Measurements from ENCODE around the gene LAMA5.

Gene LAMA5

GRCh38 chr20:62367136-62367632 is at the start of gene LAMA5:
Gene LAMA5 (minus strand): TSS chr20:62367312. CDS start chr20:62367245, 67 bp downstream.
- no peak for DNase-seq

GRCh38 chr20:62415354-62416111 is 48.4 kb upstream of the LAMA5 start:
- DNase-seq = no peak

- no peak for DNase-seq
Observed at GRCh38 chr20:62413896-62414481, 46.9 kb upstream of the LAMA5 start.

- DNase-seq = no peak
Observed at GRCh38 chr20:62413025-62413570, 46.0 kb upstream of the LAMA5 start.

GRCh38 chr20:62412194-62413024 is 45.3 kb upstream of the LAMA5 start:
- no peak for DNase-seq

- DNase-seq = no peak
Observed at GRCh38 chr20:62411479-62412193, 44.5 kb upstream of the LAMA5 start.

- DNase-seq = no peak
Observed at GRCh38 chr20:62410746-62411478, 43.8 kb upstream of the LAMA5 start.

GRCh38 chr20:62409931-62410745 is 43.0 kb upstream of the LAMA5 start:
- DNase-seq = no peak

GRCh38 chr20:62409086-62409853 is 42.2 kb upstream of the LAMA5 start:
- no peak for DNase-seq

GRCh38 chr20:62408640-62409039 is 41.5 kb upstream of the LAMA5 start:
- no peak for DNase-seq

GRCh38 chr20:62408055-62408454 is 40.9 kb upstream of the LAMA5 start:
- DNase-seq = no peak

- peak; percentile 86 for DNase-seq
Observed at GRCh38 chr20:62407221-62407992, 40.3 kb upstream of the LAMA5 start, which contains the start of gene CABLES2. Gene CABLES2 (minus strand): TSS chr20:62407285. CDS start chr20:62407276, 9 bp downstream.

- no peak for DNase-seq
Observed at GRCh38 chr20:62406635-62407176, 39.6 kb upstream of the LAMA5 start.

- no peak for DNase-seq
Observed at GRCh38 chr20:62405981-62406513, 38.9 kb upstream of the LAMA5 start.

GRCh38 chr20:62405108-62405980 is 38.2 kb upstream of the LAMA5 start:
- DNase-seq = no peak

GRCh38 chr20:62404761-62405107 is 37.6 kb upstream of the LAMA5 start:
- DNase-seq = no peak

GRCh38 chr20:62404112-62404665 is 37.1 kb upstream of the LAMA5 start:
- DNase-seq = no peak
